ENCODE results near the gene ABHD11. TPM values are rescaled to one million over a fixed set of nuclear protein-coding genes. Genes with fewer than 3 reads are reported as not detected.

ABHD11 gene
- total RNA-seq, 4 donors from 2014 or later = 3.2 to 9.4 (median 7.6) TPM

DNA sequence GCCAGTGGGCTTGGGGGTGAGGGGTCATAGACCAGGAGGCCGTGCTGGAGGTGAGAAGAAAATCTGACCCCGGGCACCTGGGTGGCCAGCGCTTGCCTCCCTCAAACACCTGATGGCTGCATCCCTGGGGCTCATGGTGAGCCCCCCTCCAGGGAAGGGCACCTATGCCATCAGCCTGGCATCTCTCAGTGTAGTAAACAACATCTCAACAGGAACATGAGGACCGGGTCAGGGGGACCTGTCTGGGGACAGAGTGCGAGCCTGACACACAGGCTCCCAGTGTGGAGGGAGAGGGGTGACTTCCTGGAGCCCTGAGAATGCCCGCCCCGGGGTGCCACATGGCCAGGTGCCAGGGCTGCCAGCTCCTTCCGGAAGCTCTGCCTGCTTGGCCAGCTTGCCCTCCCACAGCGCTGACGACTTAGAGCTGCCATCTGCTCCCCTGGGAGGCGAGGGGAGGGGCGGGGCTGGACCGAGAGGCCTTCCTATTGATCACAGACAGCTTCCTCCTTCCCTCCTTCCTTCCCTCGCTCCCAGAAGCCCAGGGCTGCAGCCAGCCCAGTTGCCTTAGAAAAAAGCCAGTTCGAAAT lies 31.5 kb downstream of the ABHD11 start:
- ATAC-seq (no peak), DNase-seq (no peak)
- H3K36me3 ChIP-seq = peaks cover 0 to 7% of the 10 kb centered on the region in 2 donors
- intact Hi-C loops (cut with DNase I; ENCODE audit: low total_unique reads) (no loop called here), in situ Hi-C loops (cut with MboI; ENCODE audit: low sequenced_read_pairs in 4 of 4) (no loop called here)
- TF ChIP-seq CTCF (IDR thresholded peaks at IDR 0.05 in 4 of 5, conservative IDR thresholded peaks at IDR 0.05 in 1 of 5) (no peak), POLR2A (IDR thresholded peaks at IDR 0.05) (no peak)
- H3K9me3 ChIP-seq = no peaks in the 10 kb centered on the region
- no peak overlapping the region for H3K4me3 ChIP-seq
- H3K4me1 ChIP-seq = no peaks in the 10 kb centered on the region
- no peaks in the 10 kb centered on the region for H3K27me3 ChIP-seq
- no peak overlapping the region for H3K27ac ChIP-seq

DNA sequence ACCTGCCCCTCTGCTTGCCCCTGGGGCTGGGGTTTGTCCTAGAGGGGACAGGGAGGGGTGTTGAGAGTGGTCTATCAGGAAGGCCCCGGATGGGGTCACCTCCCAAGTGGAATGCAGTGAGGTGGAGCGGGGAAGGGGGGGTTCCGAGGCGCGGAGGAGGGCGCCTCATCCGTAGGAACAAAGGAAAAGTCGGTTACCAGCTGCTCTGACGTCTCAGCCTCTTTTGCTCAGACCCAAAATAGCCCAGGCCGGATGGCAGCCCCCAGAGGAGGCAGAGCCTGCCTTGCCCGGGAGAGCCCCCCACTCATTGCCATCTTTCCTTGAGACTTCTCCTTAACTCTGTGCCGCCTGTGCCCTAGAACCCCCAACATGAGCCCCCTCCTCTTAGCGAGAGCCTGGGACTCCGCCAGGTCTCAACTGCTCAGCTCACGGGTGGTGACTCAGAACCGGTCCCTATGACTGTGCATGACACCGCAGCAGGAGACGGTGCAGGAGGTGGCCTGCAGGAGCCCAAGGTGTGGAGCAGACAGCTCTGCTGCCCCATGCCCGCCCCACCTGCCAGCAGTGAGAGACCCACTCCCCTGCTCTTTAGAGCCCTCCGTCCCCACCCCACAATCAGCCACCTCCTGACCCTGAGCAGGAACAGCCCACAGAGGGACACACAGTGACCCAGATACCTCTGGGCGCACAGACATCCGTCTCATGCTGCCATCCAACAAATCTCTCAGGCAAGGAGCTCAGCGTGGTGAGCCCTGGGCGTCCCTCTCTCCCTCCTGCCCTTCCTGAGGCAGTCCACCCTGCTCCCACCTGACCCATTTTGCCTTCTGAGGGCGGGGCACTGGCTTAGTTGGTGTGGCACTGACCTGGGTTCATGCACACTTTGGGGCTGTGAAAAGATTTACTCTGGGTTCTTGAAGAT lies 32.2 kb downstream of the ABHD11 start:
- in situ Hi-C loops (cut with MboI; ENCODE audit: low sequenced_read_pairs in 4 of 4) (no loop called here), intact Hi-C loops (cut with DNase I; ENCODE audit: low total_unique reads) (no loop called here)
- H3K4me3 ChIP-seq = no peak overlapping the region
- H3K9me3 ChIP-seq = no peaks in the 10 kb centered on the region
- H3K27me3 ChIP-seq = no peaks in the 10 kb centered on the region
- no peak overlapping the region for H3K27ac ChIP-seq
- TF ChIP-seq POLR2A (IDR thresholded peaks at IDR 0.05) (no peak), CTCF (IDR thresholded peaks at IDR 0.05 in 4 of 5, conservative IDR thresholded peaks at IDR 0.05 in 1 of 5) (no peak)
- H3K4me1 ChIP-seq = no peaks in the 10 kb centered on the region
- peaks cover 0 to 7% of the 10 kb centered on the region in 2 donors for H3K36me3 ChIP-seq
- DNase-seq (no peak), ATAC-seq (no peak)

DNA sequence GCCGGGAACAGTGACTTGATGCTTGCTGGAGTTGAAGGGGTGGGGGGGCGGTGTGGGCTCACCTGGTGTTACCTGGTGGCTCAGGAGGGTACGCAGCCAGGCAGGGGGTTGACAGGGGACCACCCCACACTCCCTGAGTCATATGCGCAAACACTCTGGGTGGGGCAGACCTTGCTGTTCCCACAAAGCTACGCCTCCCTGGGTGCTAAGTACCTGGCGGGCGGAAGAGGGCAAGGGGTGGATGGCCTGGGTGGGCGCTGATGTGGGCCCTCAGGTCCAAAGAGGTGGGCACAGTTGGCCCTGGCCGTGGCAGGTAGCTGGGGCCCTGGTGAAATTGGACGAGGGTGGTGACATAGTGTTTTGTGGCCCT lies 33.1 kb downstream of the ABHD11 start:
- peaks cover 0 to 7% of the 10 kb centered on the region in 2 donors for H3K36me3 ChIP-seq
- no peak overlapping the region for H3K4me3 ChIP-seq
- no peaks in the 10 kb centered on the region for H3K27me3 ChIP-seq
- H3K27ac ChIP-seq = no peak overlapping the region
- no peak for TF ChIP-seq POLR2A (IDR thresholded peaks at IDR 0.05)
- TF ChIP-seq CTCF (IDR thresholded peaks at IDR 0.05 in 4 of 5, conservative IDR thresholded peaks at IDR 0.05 in 1 of 5) = no peak
- in situ Hi-C loops (cut with MboI; ENCODE audit: low sequenced_read_pairs in 4 of 4) = no loop called here
- H3K9me3 ChIP-seq = no peaks in the 10 kb centered on the region
- intact Hi-C loops (cut with DNase I; ENCODE audit: low total_unique reads) = no loop called here
- ATAC-seq (no peak), DNase-seq (no peak)
- H3K4me1 ChIP-seq = no peaks in the 10 kb centered on the region

- no peak overlapping the region for H3K27ac ChIP-seq
- ATAC-seq (no peak), DNase-seq (no peak)
- intact Hi-C loops (cut with DNase I; ENCODE audit: low total_unique reads) = no loop called here
- in situ Hi-C loops (cut with MboI; ENCODE audit: low sequenced_read_pairs in 4 of 4) = no loop called here
- no peaks in the 10 kb centered on the region for H3K4me1 ChIP-seq
- peaks cover 0 to 12% of the 10 kb centered on the region in 2 donors for H3K36me3 ChIP-seq
- H3K27me3 ChIP-seq = no peaks in the 10 kb centered on the region
- no peak overlapping the region for H3K4me3 ChIP-seq
- no peak for TF ChIP-seq POLR2A (IDR thresholded peaks at IDR 0.05)
- TF ChIP-seq CTCF (IDR thresholded peaks at IDR 0.05 in 4 of 5, conservative IDR thresholded peaks at IDR 0.05 in 1 of 5) = no peak
- H3K9me3 ChIP-seq = no peaks in the 10 kb centered on the region
These were observed 33.7 kb downstream of the ABHD11 start for GRCh38 chr7:73704640-73705550.
